Mammary epithelial cell (primary cell): ENCODE measurements around the gene DRD2.

Experiments
- CTCF ChIP-seq, 2 donors: IDR thresholded peaks in 1 of 2; conservative IDR thresholded peaks in 1 of 2; 2 replicates each; pipeline ENCODE4 v1.5.1; 2011 to 2012; ENCODE audit warnings: inconsistent platforms in 2 of 2, low read length in 2 of 2, mild to moderate bottlenecking in 2 of 2, control low read depth in 1 of 2, low read depth in 1 of 2; ENCODE audit not compliant: insufficient read depth in 1 of 2; ENCODE audit errors: extremely low read depth in 1 of 2
- EZH2 ChIP-seq: IDR thresholded peaks from 2 replicates; pipeline ENCODE4 v1.6.1; 2012; ENCODE audit warnings: low read length, inconsistent platforms, borderline replicate concordance

- TF ChIP-seq CTCF (conservative IDR thresholded peaks at IDR 0.05 in 1 of 2, IDR thresholded peaks at IDR 0.05 in 1 of 2; ENCODE audit: extremely low read depth in 1 of 2, insufficient read depth in 1 of 2, low read depth in 1 of 2, low read length in 2 of 2): no peak
- TF ChIP-seq EZH2: no peak
Observed at GRCh38 chr11:113505046-113505445, 29.8 kb upstream of the DRD2 start.
